Cardiac fibroblast (primary cell): ENCODE measurements around the gene NUAK1.

Experiments used
- DNase-seq, 2 donors: peaks; one replicate each; pipeline versions ENCODE4 v3.0.0 to v3.0.0-alpha.2; 2010; ENCODE audit warnings: low read depth in 2 of 2
- H3K4me3 ChIP-seq, 2 donors: replicated peaks in 1 of 2; 1 replicate in 1 of 2; 2 replicates in 1 of 2; pipeline ENCODE4 v1.5.1; 2011; ENCODE audit warnings: low read depth in 2 of 2, low read length in 2 of 2, mild to moderate bottlenecking in 2 of 2, moderate library complexity in 1 of 2
- TF ChIP-seq, protein P1 (sequence below): IDR thresholded peaks from one replicate; pipeline ENCODE4 v1.5.1; 2011; ENCODE audit warnings: low read depth, mild to moderate bottlenecking, low read length, inconsistent platforms

NUAK1 gene

GRCh38 chr12:106179086-106179485 lies 40.3 kb upstream of the NUAK1 start:
- no peak overlapping the region for H3K4me3 ChIP-seq
- TF ChIP-seq, protein P1, sequence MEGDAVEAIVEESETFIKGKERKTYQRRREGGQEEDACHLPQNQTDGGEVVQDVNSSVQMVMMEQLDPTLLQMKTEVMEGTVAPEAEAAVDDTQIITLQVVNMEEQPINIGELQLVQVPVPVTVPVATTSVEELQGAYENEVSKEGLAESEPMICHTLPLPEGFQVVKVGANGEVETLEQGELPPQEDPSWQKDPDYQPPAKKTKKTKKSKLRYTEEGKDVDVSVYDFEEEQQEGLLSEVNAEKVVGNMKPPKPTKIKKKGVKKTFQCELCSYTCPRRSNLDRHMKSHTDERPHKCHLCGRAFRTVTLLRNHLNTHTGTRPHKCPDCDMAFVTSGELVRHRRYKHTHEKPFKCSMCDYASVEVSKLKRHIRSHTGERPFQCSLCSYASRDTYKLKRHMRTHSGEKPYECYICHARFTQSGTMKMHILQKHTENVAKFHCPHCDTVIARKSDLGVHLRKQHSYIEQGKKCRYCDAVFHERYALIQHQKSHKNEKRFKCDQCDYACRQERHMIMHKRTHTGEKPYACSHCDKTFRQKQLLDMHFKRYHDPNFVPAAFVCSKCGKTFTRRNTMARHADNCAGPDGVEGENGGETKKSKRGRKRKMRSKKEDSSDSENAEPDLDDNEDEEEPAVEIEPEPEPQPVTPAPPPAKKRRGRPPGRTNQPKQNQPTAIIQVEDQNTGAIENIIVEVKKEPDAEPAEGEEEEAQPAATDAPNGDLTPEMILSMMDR = no peak
- no peak for DNase-seq

GRCh38 chr12:106178562-106178961 lies 39.8 kb upstream of the NUAK1 start:
- TF ChIP-seq, protein P1 = no peak
- H3K4me3 ChIP-seq = no peak overlapping the region
- DNase-seq = no peak

GRCh38 chr12:106176560-106176959 lies 37.8 kb upstream of the NUAK1 start:
- DNase-seq = no peak
- H3K4me3 ChIP-seq = no peak overlapping the region
- TF ChIP-seq, protein P1 = no peak

GRCh38 chr12:106174876-106175275 lies 36.1 kb upstream of the NUAK1 start:
- no peak for DNase-seq
- H3K4me3 ChIP-seq = no peak overlapping the region
- TF ChIP-seq, protein P1 = no peak

DNA sequence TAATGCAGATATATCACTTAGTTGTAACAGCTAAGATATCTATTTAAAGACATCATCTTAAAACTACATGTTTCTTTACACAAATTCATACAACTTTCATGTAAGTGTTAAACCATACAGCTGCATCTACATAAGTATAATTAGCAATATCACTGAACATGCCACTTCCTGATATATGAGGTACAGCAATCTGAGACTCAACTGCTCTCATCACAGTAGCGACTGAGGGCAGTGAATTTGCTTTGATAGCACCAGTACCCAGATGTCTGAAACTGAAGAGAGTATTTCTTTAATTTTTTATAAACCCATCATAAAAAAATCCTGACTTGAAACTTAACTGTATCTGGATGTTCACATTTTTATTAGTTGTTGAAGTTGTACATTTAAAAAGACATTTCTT lies 34.7 kb upstream of the NUAK1 start:
- no peak overlapping the region for H3K4me3 ChIP-seq
- TF ChIP-seq, protein P1 = no peak
- no peak for DNase-seq

- TF ChIP-seq, protein P1 = no peak
- no peak overlapping the region for H3K4me3 ChIP-seq
- DNase-seq = no peak
Observed at GRCh38 chr12:106171117-106171750, 32.5 kb upstream of the NUAK1 start.

DNA sequence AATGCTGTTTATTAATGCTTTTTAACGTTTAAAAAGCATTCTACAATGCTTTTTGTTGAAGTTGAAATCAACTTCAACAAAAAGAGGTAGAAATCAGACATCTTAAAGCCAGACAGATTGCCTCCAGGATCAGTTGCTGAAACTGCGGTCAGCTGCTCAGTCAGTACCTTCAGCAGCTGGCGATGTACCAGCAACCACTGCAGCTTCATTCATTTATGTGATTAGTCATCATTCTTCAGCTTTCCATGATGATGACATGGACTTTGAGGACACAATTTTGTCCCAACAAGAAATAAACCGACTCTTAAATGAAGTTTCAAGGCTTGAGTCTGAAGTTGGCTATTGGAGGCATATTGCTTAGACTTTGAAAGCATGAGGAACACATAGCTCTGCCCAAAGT lies 31.5 kb upstream of the NUAK1 start:
- peak; percentile 56 to 75 for DNase-seq
- TF ChIP-seq, protein P1 = no peak

More for the DNA sequence above, 31.5 kb upstream of the NUAK1 start:
- H3K4me3 ChIP-seq = no peak overlapping the region
